ENCODE data around the gene RASD2. TPM values are rescaled to one million over a fixed set of nuclear protein-coding genes. Genes with fewer than 3 reads are reported as not detected.

The RASD2 gene
- total RNA-seq, 1 donor from 2014 or later = 0.27 TPM

DNA sequence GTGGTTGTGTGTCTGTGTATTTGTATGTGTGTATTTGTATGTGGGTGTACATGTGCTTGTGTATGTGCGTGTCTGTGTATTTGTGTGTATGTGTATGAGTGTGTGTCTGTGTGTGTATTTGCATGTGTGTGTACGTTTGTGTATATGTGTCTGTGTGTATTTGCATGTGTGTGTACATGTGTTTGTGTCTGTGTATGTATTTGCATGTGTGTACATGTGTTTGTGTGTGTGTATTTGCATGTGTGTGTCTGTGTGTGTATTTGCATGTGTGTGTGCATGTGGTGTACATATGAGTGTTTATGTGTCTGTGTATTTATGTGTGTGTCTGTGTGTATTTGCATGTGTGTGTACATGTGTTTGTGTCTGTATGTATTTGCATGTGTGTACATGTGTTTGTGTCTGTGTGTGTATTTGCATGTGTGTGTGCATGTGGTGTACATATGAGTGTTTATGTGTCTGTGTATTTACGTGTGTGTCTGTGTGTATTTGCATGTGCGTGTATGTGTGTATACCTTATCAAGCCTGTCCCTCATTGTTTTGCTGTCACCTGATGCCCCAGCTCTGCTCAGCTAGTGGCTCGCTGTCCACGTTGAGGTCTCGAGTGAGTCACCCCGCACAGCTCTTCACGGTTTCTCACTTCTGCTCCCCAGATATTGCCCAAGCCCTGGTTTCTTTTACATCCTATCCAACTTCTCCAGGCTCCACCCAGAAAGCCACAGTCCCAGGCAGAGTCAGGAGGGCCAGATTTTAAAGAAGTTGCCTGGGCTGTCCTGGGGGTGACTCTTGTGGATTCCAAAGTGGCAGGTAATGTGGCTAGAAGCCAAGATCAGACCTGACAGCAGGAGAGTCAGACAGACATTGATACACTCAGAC lies 61.3 kb downstream of the RASD2 start:
- Mint-ChIP-seq H3K36me3 (ENCODE audit: low read depth) (no peaks in the 10 kb centered on the region), H3K27ac (ENCODE audit: unreplicated experiment) (no peak overlapping the region), H3K27me3 (ENCODE audit: low read depth) (peaks cover 2% of the 10 kb centered on the region), H3K9me3 (ENCODE audit: low read depth) (no peaks in the 10 kb centered on the region), H3K4me1 (ENCODE audit: low read depth) (peaks cover 5% of the 10 kb centered on the region), H3K4me3 (ENCODE audit: unreplicated experiment) (no peak overlapping the region)
- TF ChIP-seq, protein P1, sequence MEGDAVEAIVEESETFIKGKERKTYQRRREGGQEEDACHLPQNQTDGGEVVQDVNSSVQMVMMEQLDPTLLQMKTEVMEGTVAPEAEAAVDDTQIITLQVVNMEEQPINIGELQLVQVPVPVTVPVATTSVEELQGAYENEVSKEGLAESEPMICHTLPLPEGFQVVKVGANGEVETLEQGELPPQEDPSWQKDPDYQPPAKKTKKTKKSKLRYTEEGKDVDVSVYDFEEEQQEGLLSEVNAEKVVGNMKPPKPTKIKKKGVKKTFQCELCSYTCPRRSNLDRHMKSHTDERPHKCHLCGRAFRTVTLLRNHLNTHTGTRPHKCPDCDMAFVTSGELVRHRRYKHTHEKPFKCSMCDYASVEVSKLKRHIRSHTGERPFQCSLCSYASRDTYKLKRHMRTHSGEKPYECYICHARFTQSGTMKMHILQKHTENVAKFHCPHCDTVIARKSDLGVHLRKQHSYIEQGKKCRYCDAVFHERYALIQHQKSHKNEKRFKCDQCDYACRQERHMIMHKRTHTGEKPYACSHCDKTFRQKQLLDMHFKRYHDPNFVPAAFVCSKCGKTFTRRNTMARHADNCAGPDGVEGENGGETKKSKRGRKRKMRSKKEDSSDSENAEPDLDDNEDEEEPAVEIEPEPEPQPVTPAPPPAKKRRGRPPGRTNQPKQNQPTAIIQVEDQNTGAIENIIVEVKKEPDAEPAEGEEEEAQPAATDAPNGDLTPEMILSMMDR (IDR thresholded peaks at IDR 0.05) = no peak
- no peak for DNase-seq (ENCODE audit: low spot score)

Other genes with a start within 250 kb of the RASD2 start
- 40.3 to 52.8 TPM (median 47.9 TPM) in 3 replicates for gene TOM1, start 240.9 kb upstream of the RASD2 start, total RNA-seq
- gene HMOX1, start 159.7 kb upstream of the RASD2 start, total RNA-seq = 1.9 to 9.4 TPM (median 8.8 TPM) in 3 replicates
- gene MCM5, start 140.7 kb upstream of the RASD2 start, total RNA-seq = 13.3 to 49.6 TPM (median 14.4 TPM) in 3 replicates
- not detected in 3 replicates for gene MB, start 76.5 kb downstream of the RASD2 start, total RNA-seq
- gene APOL6, start 107.6 kb downstream of the RASD2 start, total RNA-seq = 2.1 to 4.6 TPM (median 4.6 TPM) in 3 replicates
- gene APOL5, start 177.0 kb downstream of the RASD2 start, total RNA-seq = not detected in 3 replicates